Neutrophil (primary cell): ENCODE measurements around the gene HSPA4L.
A peak's percentile ranks its signal among the peaks of the same experiment; 100 is the strongest.

ENCODE experiments used
- H3K27ac ChIP-seq: fragments of 200-600 bp; sonication (generic); 2 replicates; pipeline ENCODE4 v1.5.1; 2016; ENCODE audit warnings: mild to moderate bottlenecking, moderate library complexity
- H3K27me3 ChIP-seq: fragments of 200-600 bp; sonication (generic); 2 replicates; pipeline ENCODE4 v1.6.0; 2016; ENCODE audit warnings: mild to moderate bottlenecking
- H3K36me3 ChIP-seq: fragments of 200-600 bp; sonication (generic); 2 replicates; pipeline ENCODE4 v1.5.1; 2017
- H3K4me1 ChIP-seq, 2 experiments: fragments of 200-600 bp in 1 of 2; sonication (generic) in 1 of 2; 1 replicate in 1 of 2; 2 replicates in 1 of 2; pipeline versions ENCODE4 v1.5.1 to v1.6.1; 2013 to 2016; ENCODE audit warnings: low read depth in 1 of 2, low read length in 1 of 2, mild to moderate bottlenecking in 1 of 2, moderate library complexity in 1 of 2; ENCODE audit not compliant: control insufficient read depth in 1 of 2, insufficient read depth in 1 of 2
- H3K4me3 ChIP-seq, 2 experiments: fragments of 200-600 bp in 1 of 2; sonication (generic) in 1 of 2; 1 replicate in 1 of 2; 2 replicates in 1 of 2; pipeline ENCODE4 v1.5.1; 2013 to 2016; ENCODE audit warnings: low read depth in 1 of 2, low read length in 1 of 2, mild to moderate bottlenecking in 1 of 2, moderate library complexity in 1 of 2
- H3K9me3 ChIP-seq: fragments of 200-600 bp; sonication (generic); 2 replicates; pipeline ENCODE4 v1.5.1; 2016
- TF ChIP-seq, protein P1 (sequence below): fragments of 200-600 bp; sonication (generic); IDR thresholded peaks from 2 replicates; pipeline ENCODE4 v1.5.1; 2016; ENCODE audit warnings: antibody characterized with exemption

HSPA4L gene

DNA sequence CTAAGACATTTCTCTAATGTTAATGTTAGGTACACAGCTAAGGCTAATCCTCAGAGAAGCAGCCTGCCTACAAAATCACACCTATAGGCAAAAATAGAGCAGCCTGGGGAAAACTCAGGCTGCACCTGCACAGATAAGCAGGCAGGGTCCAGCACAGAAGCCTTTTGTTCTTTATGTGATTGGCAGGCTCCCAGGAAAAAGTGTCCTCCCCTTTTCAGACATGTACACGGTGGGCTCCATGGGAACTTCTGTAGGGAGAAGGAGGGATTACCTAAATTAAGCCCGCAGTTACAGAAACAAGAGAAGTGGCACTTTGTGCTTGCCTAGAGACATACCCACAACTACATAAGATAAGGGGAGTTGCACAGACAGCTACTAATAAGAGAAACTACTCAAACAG is 4.0 kb upstream of the HSPA4L start:
- TF ChIP-seq, protein P1, sequence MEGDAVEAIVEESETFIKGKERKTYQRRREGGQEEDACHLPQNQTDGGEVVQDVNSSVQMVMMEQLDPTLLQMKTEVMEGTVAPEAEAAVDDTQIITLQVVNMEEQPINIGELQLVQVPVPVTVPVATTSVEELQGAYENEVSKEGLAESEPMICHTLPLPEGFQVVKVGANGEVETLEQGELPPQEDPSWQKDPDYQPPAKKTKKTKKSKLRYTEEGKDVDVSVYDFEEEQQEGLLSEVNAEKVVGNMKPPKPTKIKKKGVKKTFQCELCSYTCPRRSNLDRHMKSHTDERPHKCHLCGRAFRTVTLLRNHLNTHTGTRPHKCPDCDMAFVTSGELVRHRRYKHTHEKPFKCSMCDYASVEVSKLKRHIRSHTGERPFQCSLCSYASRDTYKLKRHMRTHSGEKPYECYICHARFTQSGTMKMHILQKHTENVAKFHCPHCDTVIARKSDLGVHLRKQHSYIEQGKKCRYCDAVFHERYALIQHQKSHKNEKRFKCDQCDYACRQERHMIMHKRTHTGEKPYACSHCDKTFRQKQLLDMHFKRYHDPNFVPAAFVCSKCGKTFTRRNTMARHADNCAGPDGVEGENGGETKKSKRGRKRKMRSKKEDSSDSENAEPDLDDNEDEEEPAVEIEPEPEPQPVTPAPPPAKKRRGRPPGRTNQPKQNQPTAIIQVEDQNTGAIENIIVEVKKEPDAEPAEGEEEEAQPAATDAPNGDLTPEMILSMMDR: no peak
- H3K27ac ChIP-seq: no peak overlapping the region
- peaks cover 58% of the 10 kb centered on the region for H3K27me3 ChIP-seq

DNA sequence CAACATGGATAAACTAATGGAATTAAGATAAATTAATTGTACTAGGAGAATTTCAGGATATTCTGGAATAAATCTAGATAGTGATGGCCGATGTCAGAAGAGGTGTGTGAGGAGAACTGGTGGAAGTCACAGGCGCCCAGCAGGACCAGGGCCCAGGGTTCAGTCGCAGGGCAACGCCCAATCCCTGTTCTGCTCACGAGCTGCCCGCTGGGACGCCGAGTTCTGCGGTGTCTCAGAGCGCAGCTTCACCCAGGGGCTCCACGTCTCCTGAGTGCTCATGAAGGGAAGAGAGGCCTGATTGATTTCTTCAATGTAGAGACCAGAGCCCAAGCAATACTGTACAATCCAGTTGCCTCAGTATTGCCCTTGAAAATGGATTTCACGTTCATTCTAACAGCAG is 1.5 kb upstream of the HSPA4L start:
- Histone ChIP-seq H3K27me3 (peaks cover 61% of the 10 kb centered on the region), H3K9me3 (no peaks in the 10 kb centered on the region), H3K4me3 (no peak overlapping the region), H3K27ac (no peak overlapping the region), H3K36me3 (no peaks in the 10 kb centered on the region), H3K4me1 (peaks cover 15 to 21% of the 10 kb centered on the region in 2 experiments)
- TF ChIP-seq, protein P1: no peak

More for the DNA sequence above, 4.0 kb upstream of the HSPA4L start:
- H3K36me3 ChIP-seq: no peaks in the 10 kb centered on the region
- H3K9me3 ChIP-seq: no peaks in the 10 kb centered on the region
- peaks cover 14 to 17% of the 10 kb centered on the region in 2 experiments for H3K4me1 ChIP-seq
- H3K4me3 ChIP-seq: no peak overlapping the region

DNA sequence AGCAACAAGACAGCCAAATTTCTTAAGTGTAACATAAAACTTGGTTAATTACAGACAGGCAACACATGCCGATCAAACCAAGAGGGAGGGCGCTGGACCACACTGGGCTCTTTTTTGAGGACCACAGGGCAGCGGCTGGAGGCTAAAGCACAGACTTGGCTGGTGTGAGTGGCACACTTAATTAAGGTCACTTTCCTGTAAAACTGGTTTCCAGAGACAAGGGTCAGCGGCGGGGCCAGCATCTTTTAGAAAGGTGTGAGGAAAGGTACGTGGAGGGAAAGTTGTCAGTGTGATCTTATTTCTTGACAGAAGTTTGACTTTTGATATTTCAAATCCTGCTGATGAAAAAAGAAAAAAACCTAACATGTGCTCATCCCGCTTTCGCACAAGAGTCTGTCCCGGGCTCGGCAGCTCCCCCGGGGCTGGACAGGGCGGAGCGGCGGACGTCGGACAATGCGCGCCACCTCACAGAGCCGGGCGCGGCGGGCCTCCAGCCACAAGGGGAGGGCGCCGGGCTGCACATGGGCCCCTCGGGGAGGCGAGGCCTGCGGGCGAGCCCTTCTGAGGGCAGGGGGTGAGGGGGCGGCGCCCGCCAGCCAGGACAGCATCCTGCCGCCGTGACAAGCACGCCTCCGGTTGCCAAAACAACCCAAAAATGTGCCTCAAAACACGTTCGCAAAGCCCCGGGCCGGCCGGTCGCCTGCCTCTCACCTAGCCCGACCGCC is 660 bp upstream of the HSPA4L start:
- TF ChIP-seq, protein P1: no peak
- no peak overlapping the region for H3K27ac ChIP-seq
- H3K4me1 ChIP-seq: peaks cover 15 to 21% of the 10 kb centered on the region in 2 experiments
- peak overlapping the region; percentile 60 to 73 for H3K4me3 ChIP-seq
- no peaks in the 10 kb centered on the region for H3K36me3 ChIP-seq
- no peaks in the 10 kb centered on the region for H3K9me3 ChIP-seq
- peaks cover 61% of the 10 kb centered on the region for H3K27me3 ChIP-seq

DNA sequence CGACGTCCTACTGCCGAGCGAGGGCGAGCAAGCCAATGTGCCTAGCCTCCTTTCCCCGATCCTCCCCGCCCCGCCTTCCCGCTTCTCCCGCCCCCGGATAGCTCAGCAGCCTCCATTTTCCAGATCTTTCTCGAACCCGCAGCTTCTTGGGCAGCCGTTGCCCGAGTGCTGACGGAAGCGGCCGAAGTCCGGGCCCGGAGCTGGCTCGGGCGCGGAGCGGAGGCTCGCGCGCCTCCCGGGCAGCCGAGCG is 172 bp upstream of the HSPA4L start:
- TF ChIP-seq, protein P1: no peak
- Histone ChIP-seq H3K4me1 (peaks cover 15 to 21% of the 10 kb centered on the region in 2 experiments), H3K4me3 (peak overlapping the region; percentile 60 to 73), H3K36me3 (no peaks in the 10 kb centered on the region), H3K27ac (no peak overlapping the region), H3K9me3 (no peaks in the 10 kb centered on the region), H3K27me3 (peaks cover 61% of the 10 kb centered on the region)

DNA sequence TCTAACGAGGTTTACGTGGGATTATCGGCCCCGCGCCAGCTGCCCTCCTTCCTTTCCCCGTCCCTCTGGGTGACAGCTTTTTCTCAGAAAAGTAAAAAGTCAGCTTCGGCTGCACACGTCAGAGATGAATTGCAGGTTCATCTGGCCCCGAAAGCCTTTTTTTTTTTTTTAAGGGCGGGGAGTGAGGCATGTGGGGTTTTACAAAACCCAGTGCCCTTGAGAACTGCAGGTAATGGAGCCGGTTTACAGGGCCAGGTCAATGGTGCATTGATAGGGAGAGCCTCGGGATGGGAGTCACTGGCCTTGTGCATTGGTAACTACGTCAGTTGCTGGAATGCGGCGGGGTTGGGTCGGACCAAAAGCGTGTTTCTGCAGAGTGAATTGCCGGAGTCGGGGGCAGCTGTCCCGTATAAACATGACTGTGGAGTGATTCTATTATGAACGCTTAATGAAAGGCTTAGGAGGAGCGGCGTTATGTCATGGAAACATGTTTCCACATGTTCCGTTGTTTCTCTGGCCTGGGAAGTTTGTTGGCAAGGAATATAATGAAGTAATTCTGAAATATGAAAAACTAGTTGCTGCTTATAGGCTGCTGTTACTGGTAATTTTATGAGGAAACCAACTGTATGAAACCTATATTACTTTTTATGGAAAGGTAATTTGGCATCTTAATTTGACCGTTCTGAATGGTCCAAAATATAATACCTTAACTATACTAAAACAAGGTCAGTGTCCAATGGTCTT is 1.1 kb downstream of the HSPA4L start:
- no peaks in the 10 kb centered on the region for H3K36me3 ChIP-seq
- no peaks in the 10 kb centered on the region for H3K9me3 ChIP-seq
- no peak overlapping the region for H3K27ac ChIP-seq
- H3K4me1 ChIP-seq: peaks cover 15 to 21% of the 10 kb centered on the region in 2 experiments
- H3K4me3 ChIP-seq: peak overlapping the region; percentile 60 to 73
- TF ChIP-seq, protein P1: no peak
- peaks cover 50% of the 10 kb centered on the region for H3K27me3 ChIP-seq
